CD14-positive monocyte (primary cell): ENCODE results near the gene NBEAL1. TPM values are rescaled to one million over a fixed set of nuclear protein-coding genes. Genes with fewer than 3 reads are reported as not detected.

Experiments used
- DNase-seq, 3 donors: peaks; one replicate each; pipeline ENCODE4 v3.0.0-alpha.2; 2011 to 2022
- H2AFZ ChIP-seq: 2 replicates; pipeline ENCODE4 v1.6.0; 2012; ENCODE audit warnings: mild to moderate bottlenecking, low read depth, low read length, inconsistent platforms; ENCODE audit not compliant: insufficient read depth, poor library complexity, severe bottlenecking
- H3K27ac ChIP-seq, 2 donors: 1 replicate in 1 of 2; 2 replicates in 1 of 2; pipeline ENCODE4 v1.5.1; 2012 to 2013; ENCODE audit warnings: low read length in 2 of 2, control low read depth in 1 of 2, inconsistent platforms in 1 of 2, low read depth in 1 of 2, mild to moderate bottlenecking in 1 of 2
- H3K27me3 ChIP-seq, 2 donors: one replicate each; pipeline versions ENCODE4 v1.6.0 to v1.6.1; 2011 to 2013; ENCODE audit warnings: low read length in 2 of 2; ENCODE audit not compliant: control insufficient read depth in 2 of 2, insufficient read depth in 2 of 2
- H3K36me3 ChIP-seq, 2 donors: replicated peaks in 1 of 2; 1 replicate in 1 of 2; 2 replicates in 1 of 2; pipeline versions ENCODE4 v1.5.1 to v1.6.1; 2012 to 2013; ENCODE audit warnings: low read length in 2 of 2, control low read depth in 1 of 2, inconsistent platforms in 1 of 2, mild to moderate bottlenecking in 1 of 2; ENCODE audit not compliant: insufficient read depth in 2 of 2, control insufficient read depth in 1 of 2
- H3K4me1 ChIP-seq, 2 donors: 1 replicate in 1 of 2; 2 replicates in 1 of 2; pipeline versions ENCODE4 v1.5.1 to v1.6.1; 2012 to 2013; ENCODE audit warnings: low read length in 2 of 2, control low read depth in 1 of 2, inconsistent platforms in 1 of 2, mild to moderate bottlenecking in 1 of 2, moderate library complexity in 1 of 2; ENCODE audit not compliant: insufficient read depth in 2 of 2, control insufficient read depth in 1 of 2
- H3K4me2 ChIP-seq: replicated peaks from 2 replicates; pipeline ENCODE3; 2012; ENCODE audit warnings: low read length, moderate library complexity, mild to moderate bottlenecking; ENCODE audit not compliant: poor library complexity, severe bottlenecking; ENCODE audit errors: extremely low read depth
- H3K4me3 ChIP-seq, 3 experiments: fragments of 200-600 bp in 1 of 3; sonication (generic) in 1 of 3; replicated peaks in 1 of 3; 1 replicate in 2 of 3; 2 replicates in 1 of 3; pipeline ENCODE4 v1.5.1; 2011 to 2013; ENCODE audit warnings: low read length in 3 of 3, mild to moderate bottlenecking in 3 of 3, control low read depth in 2 of 3, low read depth in 2 of 3, inconsistent platforms in 1 of 3, moderate library complexity in 1 of 3
- H3K79me2 ChIP-seq: 2 replicates; pipeline ENCODE4 v1.6.0; 2012; ENCODE audit warnings: mild to moderate bottlenecking, control low read depth, inconsistent platforms, low read length, moderate library complexity; ENCODE audit not compliant: insufficient read depth
- H3K9ac ChIP-seq: 2 replicates; pipeline ENCODE4 v1.6.0; 2017; ENCODE audit warnings: low read length, mild to moderate bottlenecking; ENCODE audit not compliant: insufficient read depth, poor library complexity, severe bottlenecking
- H3K9me3 ChIP-seq, 2 donors: replicated peaks in 1 of 2; 1 replicate in 1 of 2; 2 replicates in 1 of 2; pipeline versions ENCODE4 v1.5.1 to v1.6.1; 2012 to 2013; ENCODE audit warnings: low read length in 2 of 2, control low read depth in 1 of 2; ENCODE audit not compliant: control insufficient read depth in 1 of 2, insufficient read depth in 1 of 2
- H4K20me1 ChIP-seq: 2 replicates; pipeline ENCODE4 v1.6.0; 2012; ENCODE audit warnings: mild to moderate bottlenecking, low read length, control low read depth, moderate library complexity; ENCODE audit not compliant: insufficient read depth
- H3K27ac Mint-ChIP-seq, 7 donors: one replicate each; pipeline ENCODE4 v1.8.0; 2020; ENCODE audit warnings: mild to moderate bottlenecking in 7 of 7, mixed read lengths in 7 of 7, moderate library complexity in 6 of 7, inconsistent platforms in 2 of 7
- H3K27me3 Mint-ChIP-seq, 3 donors: one replicate each; pipeline ENCODE4 v1.8.0; 2021 to 2022; ENCODE audit warnings: low read depth in 3 of 3, mild to moderate bottlenecking in 3 of 3, mixed read lengths in 3 of 3, moderate library complexity in 3 of 3, inconsistent platforms in 1 of 3
- H3K36me3 Mint-ChIP-seq, 2 donors: one replicate each; pipeline ENCODE4 v1.8.0; 2020; ENCODE audit warnings: mixed read lengths in 2 of 2, inconsistent platforms in 1 of 2, mild to moderate bottlenecking in 1 of 2
- H3K4me1 Mint-ChIP-seq: one replicate; pipeline ENCODE4 v1.8.0; 2020; ENCODE audit warnings: mild to moderate bottlenecking, mixed read lengths
- H3K4me3 Mint-ChIP-seq, 2 donors: one replicate each; pipeline ENCODE4 v1.8.0; 2020; ENCODE audit warnings: mild to moderate bottlenecking in 2 of 2, mixed read lengths in 2 of 2, moderate library complexity in 1 of 2
- H3K9me3 Mint-ChIP-seq, 7 donors: one replicate each; pipeline ENCODE4 v1.8.0; 2020 to 2022; ENCODE audit warnings: mixed read lengths in 7 of 7, mild to moderate bottlenecking in 6 of 7, moderate library complexity in 6 of 7, inconsistent platforms in 2 of 7
- CTCF ChIP-seq: fragments of 200-600 bp; IDR thresholded peaks from one replicate; pipeline ENCODE4 v1.8.0; 2022; ENCODE audit warnings: antibody characterized with exemption, mild to moderate bottlenecking
- WGBS: methylation state at CpG from one replicate; pipeline ENCODE4 v1.1.5; 2013; ENCODE audit warnings: missing lambda C conversion rate; ENCODE audit not compliant: insufficient coverage; 5-methylcytosine and 5-hydroxymethylcytosine counted together
- intact Hi-C, 2 donors: fragments of 100-400 bp; cut with micrococcal nuclease; formaldehyde crosslinking; loops; one replicate each; pipeline versions ENCODE4 v1.15.0 to v1.15.1; 2023
- polyA plus RNA-seq, 3 donors: library from polyadenylated mRNA; depleted of rRNA in 1 of 3; unstranded in 2 of 3; stranded (reverse) in 1 of 3; fragments of 300-500 nt in 2 of 3; fragments of >200 nt in 1 of 3; fragmentation: Illumina TruSeq in 2 of 3; gene quantifications; 1 replicate in 2 of 3; 2 replicates in 1 of 3; pipeline ENCODE4 v1.2.3, GENCODE V29; 2012 to 2021

Gene NBEAL1
- polyA plus RNA-seq, 3 donors, result 2.5 to 5.3 (median 4.4) TPM

- Histone ChIP-seq H3K9me3 (no peaks in the 10 kb centered on the region), H3K4me3 (no peak overlapping the region), H3K27ac (no peak overlapping the region), H3K4me2 (no peak overlapping the region), H3K36me3 (peaks cover 0 to 11% of the 10 kb centered on the region in 2 donors), H3K9ac (no peak overlapping the region), H4K20me1 (no peaks in the 10 kb centered on the region), H2AFZ (no peak overlapping the region), H3K79me2 (no peaks in the 10 kb centered on the region), H3K27me3 (no peaks in the 10 kb centered on the region), H3K4me1 (no peaks in the 10 kb centered on the region)
- H3K27me3 Mint-ChIP-seq, result no peaks in the 10 kb centered on the region
- H3K27ac Mint-ChIP-seq, result no peak overlapping the region
- H3K9me3 Mint-ChIP-seq, result no peaks in the 10 kb centered on the region
- no peaks in the 10 kb centered on the region for H3K4me1 Mint-ChIP-seq
- no peak overlapping the region for H3K4me3 Mint-ChIP-seq
- WGBS, result no CpG with 5 or more reads among the region's 2 CpGs
- H3K36me3 Mint-ChIP-seq, result peaks cover 23 to 26% of the 10 kb centered on the region in 2 donors
- no peak for DNase-seq
- TF ChIP-seq CTCF, result no peak
- intact Hi-C loops, result no loop called here
Observed at GRCh38 chr2:203040966-203041521, 26.4 kb downstream of the NBEAL1 start.

- no peak overlapping the region for H3K4me2 ChIP-seq
- no peak overlapping the region for H3K27ac Mint-ChIP-seq
- TF ChIP-seq CTCF, result no peak
Observed at GRCh38 chr2:203042178-203042577, 27.5 kb downstream of the NBEAL1 start.

More at GRCh38 chr2:203042178-203042577, 27.5 kb downstream of the NBEAL1 start:
- no peaks in the 10 kb centered on the region for H4K20me1 ChIP-seq
- no peaks in the 10 kb centered on the region for H3K27me3 ChIP-seq
- H3K9me3 ChIP-seq, result no peaks in the 10 kb centered on the region
- intact Hi-C loops, result no loop called here
- no peaks in the 10 kb centered on the region for H3K27me3 Mint-ChIP-seq
- H3K36me3 ChIP-seq, result peaks cover 0 to 19% of the 10 kb centered on the region in 2 donors
- no peaks in the 10 kb centered on the region for H3K79me2 ChIP-seq
- no peaks in the 10 kb centered on the region for H3K4me1 Mint-ChIP-seq
- no peaks in the 10 kb centered on the region for H3K4me1 ChIP-seq
- no peak overlapping the region for H2AFZ ChIP-seq
- no peak overlapping the region for H3K27ac ChIP-seq
- H3K9ac ChIP-seq, result no peak overlapping the region
- WGBS, result 100% methylated on average over 2 of the region's 4 CpGs
- H3K4me3 ChIP-seq, result no peak overlapping the region
- DNase-seq, result no peak
- H3K9me3 Mint-ChIP-seq, result no peaks in the 10 kb centered on the region
- peaks cover 24 to 36% of the 10 kb centered on the region in 2 donors for H3K36me3 Mint-ChIP-seq
- H3K4me3 Mint-ChIP-seq, result no peak overlapping the region
